Lower leg skin (tissue), 4 donors: Measurements from ENCODE around the gene ENO2. TPM values are rescaled to one million over a fixed set of nuclear protein-coding genes. Genes with fewer than 3 reads are reported as not detected.
A peak's percentile ranks its signal among the peaks of the same experiment; 100 is the strongest.
"Not testable (repeated sequence)": the region's sequence is repeated elsewhere in the genome, so short reads cannot be mapped to it uniquely, and the experiment has no call there.

Source experiments
- DNase-seq, 2 donors: peaks; one replicate each; pipeline ENCODE4 v3.0.0-alpha.2; 2019; ENCODE audit warnings: low spot score in 2 of 2
- H3K4me3 ChIP-seq: fragments of 200-600 bp; sonication (generic); 2 replicates; pipeline ENCODE4 v1.5.1; 2017; ENCODE audit warnings: mild to moderate bottlenecking, low read depth; ENCODE audit not compliant: poor library complexity, severe bottlenecking
- POLR2A ChIP-seq, 2 donors: fragments of 450-650 bp; IDR thresholded peaks; one replicate each; pipeline ENCODE4 v1.6.1; 2016 to 2017; ENCODE audit warnings: antibody characterized with exemption in 2 of 2, mild to moderate bottlenecking in 1 of 2, moderate library complexity in 1 of 2
- WGBS, 2 donors: methylation state at CpG; one replicate each; pipeline ENCODE4 v1.1.5; 2018; 5-methylcytosine and 5-hydroxymethylcytosine counted together
- intact Hi-C: fragments of 100-400 bp; cut with DNase I; formaldehyde crosslinking; loops from one replicate; pipeline ENCODE4 v1.15.0; 2023; ENCODE audit warnings: low total_unique reads
- total RNA-seq, 4 donors: library from RNA; depleted of rRNA; stranded (reverse); fragments of >200 nt; gene quantifications; one replicate each; pipeline ENCODE4 v1.1.0, GENCODE V29; 2016
- TF ChIP-seq, protein P1 (sequence below), 3 donors: fragments of 450-650 bp; IDR thresholded peaks; one replicate each; pipeline ENCODE4 v1.5.1; 2016; ENCODE audit warnings: antibody characterized with exemption in 3 of 3, mild to moderate bottlenecking in 3 of 3, moderate library complexity in 2 of 3

Gene ENO2
- 1 to 10 TPM; 3.6 to 7.9 (median 6.1) TPM for total RNA-seq

GRCh38 chr12:6914246-6914946, at the start of gene ENO2:
Gene ENO2, plus strand, starts transcription at chr12:6914580. Its CDS starts 1,253 bp downstream, at chr12:6915833.
- peak within 1 kb of the TSS; percentile 53 for H3K4me3 ChIP-seq
- DNase-seq = peak; percentile 71 to 97
- intact Hi-C loops = no loop called here
- 0% methylated on average over 46 to 63 of the region's 68 CpGs for WGBS, 2 donors
- TF ChIP-seq POLR2A (IDR thresholded peaks at IDR 0.05) = no peak
- TF ChIP-seq, protein P1, sequence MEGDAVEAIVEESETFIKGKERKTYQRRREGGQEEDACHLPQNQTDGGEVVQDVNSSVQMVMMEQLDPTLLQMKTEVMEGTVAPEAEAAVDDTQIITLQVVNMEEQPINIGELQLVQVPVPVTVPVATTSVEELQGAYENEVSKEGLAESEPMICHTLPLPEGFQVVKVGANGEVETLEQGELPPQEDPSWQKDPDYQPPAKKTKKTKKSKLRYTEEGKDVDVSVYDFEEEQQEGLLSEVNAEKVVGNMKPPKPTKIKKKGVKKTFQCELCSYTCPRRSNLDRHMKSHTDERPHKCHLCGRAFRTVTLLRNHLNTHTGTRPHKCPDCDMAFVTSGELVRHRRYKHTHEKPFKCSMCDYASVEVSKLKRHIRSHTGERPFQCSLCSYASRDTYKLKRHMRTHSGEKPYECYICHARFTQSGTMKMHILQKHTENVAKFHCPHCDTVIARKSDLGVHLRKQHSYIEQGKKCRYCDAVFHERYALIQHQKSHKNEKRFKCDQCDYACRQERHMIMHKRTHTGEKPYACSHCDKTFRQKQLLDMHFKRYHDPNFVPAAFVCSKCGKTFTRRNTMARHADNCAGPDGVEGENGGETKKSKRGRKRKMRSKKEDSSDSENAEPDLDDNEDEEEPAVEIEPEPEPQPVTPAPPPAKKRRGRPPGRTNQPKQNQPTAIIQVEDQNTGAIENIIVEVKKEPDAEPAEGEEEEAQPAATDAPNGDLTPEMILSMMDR (IDR thresholded peaks at IDR 0.05) = no peak

GRCh38 chr12:6865307-6865706, 49.1 kb upstream of the ENO2 start:
- DNase-seq, intact Hi-C loops, H3K4me3 ChIP-seq: not testable (repeated sequence)
- 91 to 96% methylated on average over 5 of the region's 5 CpGs for WGBS, 2 donors

GRCh38 chr12:6866163-6866919, 48.0 kb upstream of the ENO2 start:
- no peak for DNase-seq
- H3K4me3 ChIP-seq = no peak overlapping the region
- intact Hi-C loops = no loop called here
- 67 to 72% methylated on average over 19 of the region's 19 CpGs for WGBS, 2 donors
- TF ChIP-seq, protein P1 (IDR thresholded peaks at IDR 0.05) = no peak
- no peak for TF ChIP-seq POLR2A (IDR thresholded peaks at IDR 0.05)

GRCh38 chr12:6866920-6867412, 47.4 kb upstream of the ENO2 start:
- DNase-seq = peak; percentile 77 to 97
- intact Hi-C loops = no loop called here

GRCh38 chr12:6867413-6868210, 46.8 kb upstream of the ENO2 start, which contains the start of gene TPI1:
Gene TPI1, plus strand, starts transcription at chr12:6867531. Its CDS starts 36 bp downstream, at chr12:6867567.
- peak within 1 kb of the TSS; percentile 72 for H3K4me3 ChIP-seq
- DNase-seq = peak in 1 of 2 donors; percentile 91
- TF ChIP-seq, protein P1 (IDR thresholded peaks at IDR 0.05) = no peak
- peak in 1 of 2 donors; percentile 93 for TF ChIP-seq POLR2A (IDR thresholded peaks at IDR 0.05)
- intact Hi-C loops = no loop called here
- WGBS, 2 donors = 0 to 1% methylated on average over 45 to 63 of the region's 86 CpGs

More at GRCh38 chr12:6866920-6867412, 47.4 kb upstream of the ENO2 start:
- no peak overlapping the region for H3K4me3 ChIP-seq
- TF ChIP-seq, protein P1 (IDR thresholded peaks at IDR 0.05) = no peak
- no peak for TF ChIP-seq POLR2A (IDR thresholded peaks at IDR 0.05)
- WGBS, 2 donors = 1 to 3% methylated on average over 16 to 32 of the region's 33 CpGs
